ENCODE results near the gene POLR2L.

Gene POLR2L

DNA sequence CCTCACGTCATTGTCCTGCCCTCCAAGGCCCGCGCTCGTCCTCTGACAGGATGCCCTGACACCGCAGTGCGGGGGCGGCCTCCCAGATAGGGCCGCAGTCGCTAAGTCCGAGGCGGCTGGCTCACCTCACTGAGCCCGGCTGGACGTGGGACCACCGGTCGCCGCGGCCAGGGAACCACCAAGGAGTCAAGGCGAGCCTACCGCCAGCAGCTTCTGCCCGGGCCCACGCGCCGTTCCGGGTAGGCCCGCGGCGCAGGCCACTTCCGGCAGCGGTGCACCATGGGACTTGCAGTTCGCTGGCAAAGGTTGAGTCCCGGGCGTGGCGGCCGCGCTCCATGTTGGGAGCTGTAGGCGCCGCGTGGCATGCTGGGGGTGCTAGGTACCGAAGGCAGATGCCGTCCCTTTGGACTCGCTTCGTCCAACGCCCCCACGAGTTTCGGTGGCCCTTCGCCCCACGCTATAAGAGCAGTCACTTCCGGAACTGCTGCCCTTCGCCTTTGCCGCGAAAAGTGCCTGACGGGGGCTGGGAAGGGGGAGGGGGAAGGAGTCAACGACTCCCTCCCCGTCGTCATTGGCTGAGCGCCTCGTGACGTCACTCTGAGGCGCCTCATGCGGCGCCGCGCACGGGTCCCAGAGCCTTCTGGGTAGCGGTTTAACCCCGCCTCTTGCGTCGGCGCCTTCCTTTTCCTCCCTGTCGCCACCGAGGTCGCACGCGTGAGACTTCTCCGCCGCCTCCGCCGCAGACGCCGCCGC is 32.9 kb downstream of the POLR2L start, which contains the start of gene RPLP2:
TSS of gene RPLP2 (plus strand) at position 681 of the 753 bp plus-strand sequence. CDS start 268 bp downstream, outside the sequence.
- Mint-ChIP-seq H3K4me3 (peak within 1 kb of the TSS; percentile 91), H3K27ac (peak within 1 kb of the TSS; percentile 97), H3K36me3 (peaks cover 56% of the 10 kb centered on the region), H3K9me3 (no peaks in the 10 kb centered on the region), H3K4me1 (peaks cover 32% of the 10 kb centered on the region)
- DNase-seq (ENCODE audit: low spot score in 2 of 2) (peak; percentile 99), ATAC-seq (peak; percentile 87)

DNA sequence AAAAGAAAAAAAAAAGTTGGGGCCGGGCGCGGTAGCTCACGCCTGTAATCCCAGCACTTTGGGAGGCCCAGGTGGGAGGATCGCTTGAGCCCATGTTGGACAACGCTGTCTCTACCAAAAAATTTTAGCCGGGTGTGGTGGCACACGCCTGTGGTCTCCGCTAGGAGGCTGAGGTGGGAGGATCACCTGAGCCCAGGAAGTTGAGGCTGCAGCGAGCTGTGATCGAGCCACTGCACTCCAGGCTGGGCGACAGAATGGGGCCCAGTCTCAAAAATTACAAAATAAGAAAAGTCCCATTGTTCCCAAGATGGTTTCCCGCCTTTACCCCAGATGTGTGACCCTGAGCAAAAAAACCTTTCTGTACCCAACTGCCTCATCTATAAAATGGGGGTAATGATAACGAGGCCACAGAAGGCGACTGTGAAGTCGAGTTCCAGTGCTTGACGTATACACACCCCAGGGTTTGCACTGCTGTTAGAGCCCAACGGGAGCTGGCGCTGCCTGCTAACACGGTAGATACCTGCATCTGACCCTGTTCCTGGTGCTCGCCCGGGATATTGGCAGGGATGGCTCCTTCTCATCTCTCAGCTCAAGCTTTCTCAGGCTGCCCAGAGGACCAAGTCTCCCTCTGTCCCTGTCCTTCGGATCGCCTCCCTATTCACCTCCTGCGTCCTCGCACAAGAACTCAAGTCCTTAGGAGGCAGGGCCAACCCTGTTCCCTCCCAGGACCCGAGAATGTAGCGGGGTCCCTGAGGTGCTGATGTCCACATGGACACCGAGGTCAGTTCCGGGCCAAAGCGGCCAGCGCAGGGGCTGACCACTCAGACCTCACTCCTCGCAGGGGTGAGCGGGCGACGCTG is 33.7 kb downstream of the POLR2L start:
- DNase-seq (ENCODE audit: low spot score in 2 of 2): no peak
- Mint-ChIP-seq H3K4me3 (peak overlapping the region; percentile 91), H3K27ac (peak overlapping the region; percentile 97), H3K9me3 (no peaks in the 10 kb centered on the region), H3K36me3 (peaks cover 47% of the 10 kb centered on the region), H3K4me1 (peaks cover 36% of the 10 kb centered on the region)
- no peak for ATAC-seq

DNA sequence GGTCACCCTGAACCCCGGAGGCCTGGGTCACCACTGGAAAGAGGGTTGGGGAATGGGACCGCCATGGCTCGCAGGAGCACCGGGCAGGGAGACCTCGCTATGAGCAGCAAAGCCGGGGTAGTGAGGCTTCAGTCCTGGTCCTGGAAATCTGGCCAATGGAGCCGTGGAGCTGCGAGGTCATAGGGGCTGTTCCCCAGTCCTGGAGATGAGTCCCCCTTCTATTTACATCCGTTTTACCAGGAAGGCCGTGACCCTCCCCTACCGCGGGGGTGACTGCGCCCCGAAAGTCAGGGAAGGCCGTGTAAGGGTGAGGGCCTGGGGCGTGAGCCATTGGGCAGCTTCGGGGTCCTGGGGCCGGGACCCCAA is 37.7 kb downstream of the POLR2L start:
- Mint-ChIP-seq H3K27ac (peak overlapping the region; percentile 23), H3K36me3 (peaks cover 7% of the 10 kb centered on the region), H3K4me1 (peaks cover 12% of the 10 kb centered on the region), H3K4me3 (peak overlapping the region; percentile 74), H3K9me3 (no peaks in the 10 kb centered on the region)
- ATAC-seq (no peak), DNase-seq (ENCODE audit: low spot score in 2 of 2) (no peak)

DNA sequence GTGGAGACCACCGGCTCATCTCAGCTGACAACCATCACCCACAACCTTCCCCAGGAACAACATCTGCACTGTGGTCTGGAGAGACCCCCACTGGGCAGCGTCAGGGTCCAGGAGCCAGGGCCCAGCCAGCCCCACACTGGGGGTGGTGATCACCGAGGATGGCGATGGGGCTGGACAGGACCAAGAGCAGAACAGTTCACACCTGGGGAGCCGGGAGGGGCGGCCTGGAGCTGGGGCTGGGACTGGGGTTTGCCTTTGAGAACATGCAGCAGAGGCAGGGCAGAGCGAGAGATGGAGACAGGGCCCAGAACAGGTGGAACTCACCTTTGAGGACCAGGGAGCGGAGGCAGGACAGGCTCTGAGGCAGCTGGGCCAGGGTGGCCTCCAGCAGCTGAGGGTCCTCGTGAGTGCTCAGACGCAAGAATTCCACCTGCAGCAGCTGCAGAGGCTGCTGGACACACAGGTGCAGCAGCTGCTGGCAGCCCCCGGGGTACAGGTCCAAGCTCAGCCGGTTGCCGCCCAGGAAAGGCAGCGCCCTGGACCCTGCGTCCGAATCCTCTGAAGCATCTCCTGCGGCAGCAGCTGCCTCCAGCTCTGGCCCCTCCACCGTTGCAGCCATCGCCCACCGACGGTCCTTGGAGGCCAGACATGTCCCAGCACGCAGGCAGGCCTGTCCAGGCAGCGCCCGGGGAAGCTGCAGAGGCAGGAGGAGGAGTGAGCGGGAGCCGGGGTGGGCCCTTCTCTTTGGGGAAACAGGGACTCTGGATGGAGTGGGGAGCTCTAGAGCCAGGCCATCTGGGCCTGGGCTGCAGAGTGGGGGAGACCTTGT is 38.3 kb downstream of the POLR2L start:
- DNase-seq (ENCODE audit: low spot score in 2 of 2) (no peak), ATAC-seq (no peak)
- peaks cover 12% of the 10 kb centered on the region for H3K4me1 Mint-ChIP-seq
- H3K4me3 Mint-ChIP-seq: peak overlapping the region; percentile 74
- H3K27ac Mint-ChIP-seq: peak overlapping the region; percentile 23
- peaks cover under 1% of the 10 kb centered on the region for H3K36me3 Mint-ChIP-seq
- H3K9me3 Mint-ChIP-seq: no peaks in the 10 kb centered on the region

DNA sequence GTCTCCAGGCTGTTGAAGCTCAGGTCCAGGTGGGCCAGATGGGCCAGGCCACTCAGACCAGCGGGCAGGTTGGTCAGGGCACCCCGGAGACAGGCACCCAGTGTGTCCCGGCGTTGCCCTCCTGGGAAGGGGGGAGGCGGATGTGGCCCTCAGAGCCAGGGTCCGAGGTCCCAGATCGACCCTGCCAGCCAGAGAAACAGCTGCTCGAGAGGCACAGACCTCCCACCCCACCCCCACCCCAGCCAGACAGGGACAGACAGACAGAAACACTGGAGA is 38.9 kb downstream of the POLR2L start:
- no peak for DNase-seq (ENCODE audit: low spot score in 2 of 2)
- no peaks in the 10 kb centered on the region for H3K36me3 Mint-ChIP-seq
- H3K4me1 Mint-ChIP-seq: peaks cover 12% of the 10 kb centered on the region
- no peaks in the 10 kb centered on the region for H3K9me3 Mint-ChIP-seq
- no peak for ATAC-seq
- H3K4me3 Mint-ChIP-seq: peak overlapping the region; percentile 74
- H3K27ac Mint-ChIP-seq: no peak overlapping the region

DNA sequence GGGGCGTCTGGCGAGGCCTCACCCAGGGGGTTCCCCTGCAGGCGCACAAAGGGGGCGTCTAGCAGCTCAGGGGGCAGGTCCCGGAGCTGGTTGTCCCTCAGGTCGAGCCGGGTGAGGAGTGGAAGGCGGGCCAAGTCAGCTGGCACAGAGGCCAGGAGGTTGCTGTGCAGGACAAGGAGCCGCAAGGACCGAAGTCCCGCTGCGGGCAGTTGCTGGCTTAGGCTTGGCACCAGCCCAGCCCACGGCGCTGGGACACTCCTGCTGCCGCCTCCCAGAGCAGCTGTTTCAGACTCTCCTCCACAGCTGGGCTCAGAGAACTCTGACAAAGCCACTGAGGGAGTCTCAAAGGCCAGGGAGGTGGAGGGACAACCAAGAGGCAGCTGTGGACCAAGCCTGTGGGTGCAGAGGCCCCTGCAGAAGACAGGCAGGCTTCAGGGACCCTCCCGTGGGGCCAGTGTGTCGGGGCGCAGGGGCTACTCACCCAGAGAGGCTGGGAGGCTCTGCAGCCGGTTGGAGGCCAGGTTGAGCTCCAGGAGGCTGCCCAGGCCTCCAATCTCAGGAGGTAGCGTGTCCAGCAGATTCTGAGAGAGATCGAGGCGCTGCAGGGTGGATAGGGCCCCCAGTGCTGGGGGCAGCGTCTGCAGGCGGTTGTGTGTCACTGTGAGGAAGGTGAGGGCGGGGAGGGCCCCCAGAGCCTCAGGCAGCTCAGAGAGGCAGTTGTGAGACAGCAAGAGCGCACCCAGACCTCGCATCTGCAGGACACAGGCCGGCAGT is 39.4 kb downstream of the POLR2L start:
- ATAC-seq: no peak
- Mint-ChIP-seq H3K4me3 (peak overlapping the region; percentile 74), H3K4me1 (peaks cover 9% of the 10 kb centered on the region), H3K36me3 (no peaks in the 10 kb centered on the region), H3K9me3 (no peaks in the 10 kb centered on the region), H3K27ac (no peak overlapping the region)
- no peak for DNase-seq (ENCODE audit: low spot score in 2 of 2)

DNA sequence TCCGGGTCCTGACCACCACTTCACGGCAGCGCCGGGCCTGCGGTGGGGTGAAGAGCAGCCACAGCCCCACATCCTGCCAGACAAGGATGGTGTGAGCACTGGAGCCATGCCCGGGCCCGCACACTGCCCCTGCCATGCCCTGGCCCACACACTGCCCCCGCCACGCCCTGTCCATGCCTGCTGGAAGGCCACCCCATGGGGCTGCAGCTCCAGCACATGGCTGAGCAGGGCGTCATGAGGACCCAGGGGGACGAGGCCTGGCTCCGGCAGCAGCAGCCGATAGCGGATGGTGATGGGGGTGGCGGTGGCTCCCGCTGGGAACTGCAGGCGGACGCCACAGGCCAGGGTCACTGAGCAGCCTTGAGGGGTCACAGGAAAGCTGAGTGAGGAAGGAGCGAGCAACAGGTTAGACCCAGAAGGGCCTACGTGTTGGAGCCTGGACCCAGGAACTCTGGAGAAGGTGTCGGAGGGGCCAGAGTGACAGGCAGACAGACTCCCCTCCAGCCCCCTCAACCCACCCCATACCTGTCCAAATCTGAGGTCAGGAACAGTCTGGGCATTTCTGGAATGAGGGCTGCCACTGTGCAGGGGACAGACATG is 40.2 kb downstream of the POLR2L start:
- H3K4me3 Mint-ChIP-seq: no peak overlapping the region
- ATAC-seq: no peak
- H3K27ac Mint-ChIP-seq: no peak overlapping the region
- no peak for DNase-seq (ENCODE audit: low spot score in 2 of 2)
- H3K36me3 Mint-ChIP-seq: peaks cover 4% of the 10 kb centered on the region
- H3K4me1 Mint-ChIP-seq: peaks cover 10% of the 10 kb centered on the region
- no peaks in the 10 kb centered on the region for H3K9me3 Mint-ChIP-seq

DNA sequence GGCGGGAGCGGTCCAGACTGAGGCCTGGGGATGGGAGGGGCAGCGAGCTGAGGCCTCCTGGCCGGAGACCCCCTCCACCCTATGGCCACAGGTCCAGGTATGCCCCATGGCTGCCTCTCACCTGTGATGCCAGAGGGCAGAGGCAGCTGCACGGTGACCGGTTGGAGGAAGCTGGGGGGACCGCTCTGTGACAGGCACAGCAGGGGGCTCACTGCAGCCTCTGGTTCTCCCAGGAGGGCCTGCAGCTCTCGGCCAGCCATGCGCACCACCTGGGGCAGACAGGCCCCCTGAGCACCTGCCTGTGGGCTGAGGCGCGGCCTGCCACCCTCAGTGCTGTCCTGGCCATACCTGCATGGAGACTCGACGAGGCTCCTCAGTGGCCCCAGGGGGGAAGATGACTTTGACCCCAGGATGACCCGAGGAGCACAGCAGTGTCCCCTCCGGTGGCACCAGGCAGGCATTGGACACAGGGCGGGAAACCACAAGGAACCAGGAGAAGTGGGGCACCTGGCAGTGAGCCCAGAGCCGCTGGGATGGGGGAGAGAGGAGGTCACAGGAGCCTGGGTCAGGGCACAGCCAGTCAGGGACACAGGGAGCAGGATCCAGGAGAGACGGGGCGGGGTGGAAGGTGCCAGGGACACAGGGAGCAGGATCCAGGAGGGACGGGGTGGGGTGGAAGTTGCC is 41.1 kb downstream of the POLR2L start:
- H3K36me3 Mint-ChIP-seq: peaks cover 8% of the 10 kb centered on the region
- no peaks in the 10 kb centered on the region for H3K9me3 Mint-ChIP-seq
- H3K4me1 Mint-ChIP-seq: peaks cover 19% of the 10 kb centered on the region
- H3K4me3 Mint-ChIP-seq: no peak overlapping the region
- no peak for ATAC-seq
- H3K27ac Mint-ChIP-seq: no peak overlapping the region
- no peak for DNase-seq (ENCODE audit: low spot score in 2 of 2)

DNA sequence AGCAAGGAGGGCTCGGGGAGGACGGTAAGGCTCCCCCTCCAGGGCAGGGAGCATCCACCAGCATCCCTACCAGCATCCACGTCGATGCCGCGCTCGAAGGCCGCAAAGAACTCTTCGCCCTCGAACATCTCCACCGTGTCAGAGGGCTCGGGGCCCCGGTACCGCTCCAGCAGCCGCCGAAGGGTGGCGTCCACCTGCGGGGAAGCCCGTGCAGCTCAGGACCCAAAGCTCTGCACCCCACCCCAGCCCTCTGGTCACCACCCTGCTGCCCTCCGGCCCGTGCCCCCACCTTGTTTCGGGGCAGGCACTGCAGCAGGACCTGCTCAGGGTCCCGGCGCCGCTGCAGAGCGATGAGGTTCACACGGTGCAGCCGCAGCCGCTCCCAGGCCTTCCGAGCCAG is 41.9 kb downstream of the POLR2L start:
- ATAC-seq (no peak), DNase-seq (ENCODE audit: low spot score in 2 of 2) (no peak)
- Mint-ChIP-seq H3K9me3 (no peaks in the 10 kb centered on the region), H3K27ac (no peak overlapping the region), H3K36me3 (peaks cover 8% of the 10 kb centered on the region), H3K4me1 (peaks cover 24% of the 10 kb centered on the region), H3K4me3 (no peak overlapping the region)

DNA sequence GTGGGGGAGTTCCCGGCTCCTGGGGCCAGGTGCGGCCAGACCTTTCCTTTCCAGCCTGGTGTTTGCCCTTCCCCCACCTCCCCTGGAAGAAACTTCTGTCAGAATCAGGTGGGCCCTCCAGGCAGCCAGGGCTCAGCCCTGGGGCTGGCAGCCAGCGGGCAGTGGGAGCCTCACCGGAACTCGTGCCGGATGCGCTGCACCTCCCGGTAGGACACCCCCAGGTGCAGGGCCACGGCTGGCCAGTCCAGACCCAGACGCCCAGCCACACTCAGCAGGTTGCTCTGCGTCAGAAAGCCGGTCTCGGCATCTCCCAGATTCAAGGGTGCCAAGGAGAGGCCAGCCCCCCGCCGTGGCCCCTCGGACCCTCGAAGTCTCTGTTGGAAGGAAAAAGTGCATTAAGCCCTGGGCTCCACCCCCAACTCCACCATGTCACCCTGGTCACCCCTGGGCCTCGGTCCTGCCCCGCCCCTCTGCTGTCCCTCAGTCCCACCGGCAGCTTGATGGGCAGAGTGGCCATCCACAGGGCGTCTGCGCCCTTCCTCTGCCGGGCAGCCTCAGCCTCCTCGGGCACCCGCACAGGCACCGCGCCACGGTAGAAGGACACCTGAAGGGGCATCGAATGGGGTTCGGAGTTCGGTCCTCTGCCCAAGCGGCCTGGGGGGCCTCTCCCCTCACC is 42.5 kb downstream of the POLR2L start:
- no peaks in the 10 kb centered on the region for H3K9me3 Mint-ChIP-seq
- no peak overlapping the region for H3K4me3 Mint-ChIP-seq
- no peak overlapping the region for H3K27ac Mint-ChIP-seq
- DNase-seq (ENCODE audit: low spot score in 2 of 2): no peak
- ATAC-seq: no peak
- H3K36me3 Mint-ChIP-seq: peaks cover 8% of the 10 kb centered on the region
- peaks cover 24% of the 10 kb centered on the region for H3K4me1 Mint-ChIP-seq

DNA sequence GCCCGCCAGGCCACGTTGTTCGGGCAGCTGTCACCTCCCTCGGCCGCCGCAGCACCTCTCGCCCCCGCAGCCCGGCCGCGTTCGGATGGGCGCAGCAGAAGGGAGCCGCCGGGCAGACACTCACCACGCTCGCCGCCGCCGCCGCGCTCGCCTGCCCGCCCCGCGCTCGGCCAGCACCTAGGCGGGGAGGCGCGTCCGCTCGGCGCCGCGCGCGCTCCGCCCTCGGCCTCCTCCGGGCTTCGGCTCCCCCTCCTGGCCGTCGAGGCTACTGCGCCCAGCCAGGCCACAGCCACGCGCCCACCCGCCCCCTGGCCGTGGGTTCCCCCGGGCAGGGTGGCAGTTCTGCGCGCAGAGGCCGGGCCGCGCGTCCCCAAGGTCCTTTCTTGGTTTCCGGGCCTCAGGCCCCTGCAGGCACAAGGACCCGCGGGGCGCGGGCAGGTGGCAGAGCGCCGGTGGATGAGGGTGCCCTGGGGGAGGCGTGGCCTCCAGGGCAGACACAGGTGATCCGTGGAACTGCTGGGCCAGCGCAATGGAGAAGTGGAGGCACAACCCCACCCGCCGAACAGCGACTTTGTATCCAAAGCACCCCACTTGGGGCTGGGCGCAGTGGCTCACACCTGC is 44.1 kb downstream of the POLR2L start, which contains the start of gene SLC25A22:
TSS of gene SLC25A22 (minus strand) at position 189 of the 621 bp plus-strand sequence. CDS start 3,275 bp downstream, outside the sequence.
- peak within 1 kb of the TSS; percentile 86 for H3K4me3 Mint-ChIP-seq
- DNase-seq (ENCODE audit: low spot score in 2 of 2): peak; percentile 94 to 96
- H3K4me1 Mint-ChIP-seq: peaks cover 18% of the 10 kb centered on the region
- H3K9me3 Mint-ChIP-seq: no peaks in the 10 kb centered on the region
- ATAC-seq: peak; percentile 70
- H3K36me3 Mint-ChIP-seq: peaks cover 23% of the 10 kb centered on the region
- H3K27ac Mint-ChIP-seq: peak within 1 kb of the TSS; percentile 80

DNA sequence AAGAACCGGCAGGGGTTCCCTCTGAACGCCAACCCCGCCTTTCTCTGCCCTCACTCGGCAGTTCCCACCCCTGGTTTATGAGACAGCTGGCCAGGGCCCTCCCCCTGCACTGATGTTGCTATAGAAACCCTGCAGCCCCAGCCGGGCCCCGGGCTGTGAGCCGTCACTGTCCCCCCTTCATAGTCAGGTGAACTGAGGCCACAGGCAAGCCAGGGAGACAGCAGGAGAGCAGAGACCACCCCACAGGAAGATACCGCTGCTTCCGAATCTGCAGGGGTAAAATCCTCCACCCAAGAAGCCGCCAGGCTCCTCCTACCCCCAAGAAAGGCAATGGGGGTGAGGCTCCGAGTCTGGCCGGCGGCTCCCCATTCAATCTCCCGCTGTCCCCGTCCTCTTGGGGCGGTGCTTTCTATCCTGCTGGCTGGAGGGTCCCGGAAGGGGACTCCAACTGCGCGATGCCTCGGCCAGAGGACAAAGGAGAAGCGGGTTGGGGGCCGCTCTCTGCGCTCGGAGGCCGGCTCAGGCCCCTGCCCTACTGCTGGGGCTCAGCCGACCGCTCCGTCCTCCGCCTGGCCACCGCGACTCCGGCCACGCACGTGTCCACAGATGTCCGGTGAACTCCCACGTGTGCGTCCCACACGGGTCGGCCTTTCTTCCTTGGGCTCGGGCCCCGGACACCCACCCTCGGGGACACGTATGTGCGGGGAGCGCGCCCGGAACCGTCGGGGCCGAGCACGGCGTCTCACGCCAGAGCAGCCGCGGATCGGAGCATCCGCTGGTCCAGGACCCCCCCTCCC is 44.8 kb downstream of the POLR2L start:
- peak overlapping the region; percentile 80 for H3K27ac Mint-ChIP-seq
- DNase-seq (ENCODE audit: low spot score in 2 of 2) (peak; percentile 56 to 90), ATAC-seq (peak; percentile 66)
- H3K36me3 Mint-ChIP-seq: peaks cover 23% of the 10 kb centered on the region
- peaks cover 18% of the 10 kb centered on the region for H3K4me1 Mint-ChIP-seq
- peak overlapping the region; percentile 86 for H3K4me3 Mint-ChIP-seq
- no peaks in the 10 kb centered on the region for H3K9me3 Mint-ChIP-seq
